Natural killer cell (primary cell): ENCODE data around the gene LAMB1. TPM values are rescaled to one million over a fixed set of nuclear protein-coding genes. Genes with fewer than 3 reads are reported as not detected.

Experiments
- ATAC-seq, 3 donors: fragments of 150-1000 bp in 2 of 3; fragments of 200-7000 bp in 1 of 3; cut with Tn5 transposase; 1 replicate in 1 of 3; 2 replicates in 2 of 3; pipeline ENCODE4 v1.10.0; 2021; ENCODE audit warnings: mild to moderate bottlenecking in 2 of 3, moderate library complexity in 2 of 3
- DNase-seq, 2 donors: peaks; one replicate each; pipeline versions ENCODE4 v3.0.0 to v3.0.0-alpha.2; 2013 to 2021; ENCODE audit warnings: mixed read lengths in 1 of 2
- H3K27ac ChIP-seq: one replicate; pipeline ENCODE4 v1.5.1; 2013; ENCODE audit warnings: mild to moderate bottlenecking, low read length
- H3K27me3 ChIP-seq: one replicate; pipeline ENCODE4 v1.6.1; 2013; ENCODE audit warnings: low read length; ENCODE audit not compliant: control insufficient read depth, insufficient read depth
- H3K36me3 ChIP-seq: one replicate; pipeline ENCODE4 v1.6.1; 2013; ENCODE audit warnings: low read length; ENCODE audit not compliant: control insufficient read depth, insufficient read depth
- H3K4me1 ChIP-seq: one replicate; pipeline ENCODE4 v1.6.1; 2013; ENCODE audit warnings: low read length; ENCODE audit not compliant: control insufficient read depth, insufficient read depth
- H3K4me3 ChIP-seq: one replicate; pipeline ENCODE4 v1.5.1; 2013; ENCODE audit warnings: low read length
- H3K9me3 ChIP-seq: one replicate; pipeline ENCODE4 v1.6.1; 2013; ENCODE audit warnings: low read length; ENCODE audit not compliant: control insufficient read depth, insufficient read depth
- H3K27ac Mint-ChIP-seq, 2 donors: one replicate each; pipeline ENCODE4 v1.8.0; 2022; ENCODE audit warnings: mild to moderate bottlenecking in 2 of 2, mixed read lengths in 2 of 2, moderate library complexity in 1 of 2
- H3K27me3 Mint-ChIP-seq, 2 donors: one replicate each; pipeline ENCODE4 v1.8.0; 2022; ENCODE audit warnings: low read depth in 2 of 2, mixed read lengths in 2 of 2
- H3K36me3 Mint-ChIP-seq: one replicate; pipeline ENCODE4 v1.8.0; 2022; ENCODE audit warnings: mixed read lengths
- H3K4me1 Mint-ChIP-seq, 2 donors: one replicate each; pipeline ENCODE4 v1.8.0; 2022; ENCODE audit warnings: mixed read lengths in 2 of 2
- H3K4me3 Mint-ChIP-seq: one replicate; pipeline ENCODE4 v1.8.0; 2022; ENCODE audit warnings: mild to moderate bottlenecking, moderate library complexity, mixed read lengths
- H3K9me3 Mint-ChIP-seq, 2 donors: one replicate each; pipeline ENCODE4 v1.8.0; 2022; ENCODE audit warnings: mixed read lengths in 2 of 2
- CTCF ChIP-seq: fragments of 200-600 bp; IDR thresholded peaks from one replicate; pipeline ENCODE4 v1.8.0; 2022; ENCODE audit warnings: antibody characterized with exemption
- WGBS: methylation state at CpG from one replicate; pipeline ENCODE4 v1.1.7; 2013; ENCODE audit warnings: missing lambda C conversion rate; ENCODE audit not compliant: insufficient coverage; 5-methylcytosine and 5-hydroxymethylcytosine counted together
- intact Hi-C: fragments of 100-400 bp; cut with micrococcal nuclease; formaldehyde crosslinking; loops from one replicate; pipeline ENCODE4 v1.14.2; 2022
- total RNA-seq, 4 donors: library from RNA; stranded (reverse); fragments of 120-200 nt in 1 of 4; gene quantifications; one replicate each; pipeline versions ENCODE4 v1.2.3 to v1.2.4, GENCODE V29; 2013 to 2022

LAMB1 gene
- total RNA-seq, 3 donors from 2014 or later (not counting 1 experiment from before 2014, with no cell fraction given) = not detected

GRCh38 chr7:107874111-107874510 lies 128.8 kb downstream of the LAMB1 start:
- peaks cover 0 to 4% of the 10 kb centered on the region in 2 donors for H3K4me1 Mint-ChIP-seq
- no peak for TF ChIP-seq CTCF

More at GRCh38 chr7:107874111-107874510, 128.8 kb downstream of the LAMB1 start:
- no peaks in the 10 kb centered on the region for H3K4me1 ChIP-seq
- ATAC-seq = no peak
- H3K27me3 Mint-ChIP-seq = peaks cover 2 to 8% of the 10 kb centered on the region in 2 donors
- H3K4me3 ChIP-seq = no peak overlapping the region
- no peak overlapping the region for H3K4me3 Mint-ChIP-seq
- no peaks in the 10 kb centered on the region for H3K9me3 Mint-ChIP-seq
- no peaks in the 10 kb centered on the region for H3K36me3 ChIP-seq
- no peak overlapping the region for H3K27ac Mint-ChIP-seq
- no peaks in the 10 kb centered on the region for H3K36me3 Mint-ChIP-seq
- no peaks in the 10 kb centered on the region for H3K27me3 ChIP-seq
- WGBS = 92% methylated on average over 2 of the region's 2 CpGs
- intact Hi-C loops = loop anchor here (1.0 to 10.0 kb wide), 4 partner anchors 131 to 1079 kb away; no protein-coding TSS in a partner anchor
- no peak for DNase-seq
- H3K27ac ChIP-seq = no peak overlapping the region
- no peaks in the 10 kb centered on the region for H3K9me3 ChIP-seq

Other genes starting within 250 kb of the LAMB1 start
- gene SLC26A3, start 199.9 kb downstream of the LAMB1 start, total RNA-seq = not detected
- gene DLD, start 112.0 kb downstream of the LAMB1 start, total RNA-seq = 10 to 100 TPM; 72.2 to 81.4 (median 80.9) TPM
- gene LAMB4, start 127.2 kb upstream of the LAMB1 start, total RNA-seq = not detected